GM23338 (cell line): ENCODE data around the gene TMEM53.

Experiments used
- CREB1 ChIP-seq: fragments of 250-450 bp; sonication (Bioruptor Pico); IDR thresholded peaks from 2 replicates; pipeline ENCODE4 v1.5.0; 2020; ENCODE audit warnings: low read depth, mild to moderate bottlenecking, moderate library complexity
- CTCF ChIP-seq, 2 experiments: fragments of 200-600 bp in 1 of 2; sonication (generic) in 1 of 2; conservative IDR thresholded peaks; 2 replicates each; pipeline versions ENCODE4 v1.5.1 to v1.6.1; 2016 to 2017; ENCODE audit warnings: antibody characterized with exemption in 2 of 2, low read depth in 2 of 2, mild to moderate bottlenecking in 2 of 2, moderate library complexity in 1 of 2
- ETS1 ChIP-seq: IDR thresholded peaks from 2 replicates; pipeline ENCODE4 v1.6.1; 2016; ENCODE audit warnings: antibody characterized with exemption
- EZH2 ChIP-seq: fragments of 200-600 bp; sonication (generic); IDR thresholded peaks from one replicate; pipeline ENCODE4 v1.8.0; 2017; ENCODE audit warnings: antibody characterized with exemption, mild to moderate bottlenecking, low read depth; ENCODE audit not compliant: unreplicated experiment
- EZH2phosphoT487 ChIP-seq: fragments of 200-600 bp; sonication (generic); IDR thresholded peaks from one replicate; pipeline ENCODE4 v1.8.1; 2018; ENCODE audit warnings: antibody characterized with exemption; ENCODE audit not compliant: unreplicated experiment
- JUNB ChIP-seq: IDR thresholded peaks from one replicate; pipeline ENCODE4 v1.6.1; 2016; ENCODE audit warnings: antibody characterized with exemption; ENCODE audit not compliant: unreplicated experiment
- NANOG ChIP-seq: IDR thresholded peaks from 2 replicates; pipeline ENCODE4 v1.6.1; 2016; ENCODE audit warnings: antibody characterized with exemption, borderline replicate concordance
- POLR2AphosphoS5 ChIP-seq: IDR thresholded peaks from 2 replicates; pipeline ENCODE4 v1.6.1; 2016; ENCODE audit warnings: antibody characterized with exemption, low read depth
- REST ChIP-seq: IDR thresholded peaks from one replicate; pipeline ENCODE4 v1.6.1; 2018; ENCODE audit warnings: antibody characterized with exemption; ENCODE audit not compliant: unreplicated experiment
- STAT1 ChIP-seq: IDR thresholded peaks from one replicate; pipeline ENCODE4 v1.6.1; 2016; ENCODE audit warnings: antibody characterized with exemption; ENCODE audit not compliant: unreplicated experiment
- ZNF114 ChIP-seq: fragments of 250-450 bp; sonication (Bioruptor Pico); IDR thresholded peaks from 2 replicates; pipeline ENCODE4 v1.5.0; 2020; ENCODE audit warnings: mild to moderate bottlenecking, moderate library complexity
- ZNF331 ChIP-seq: fragments of 250-450 bp; sonication (Bioruptor Pico); IDR thresholded peaks from 2 replicates; pipeline ENCODE4 v1.5.0; 2020; ENCODE audit warnings: low read depth, mild to moderate bottlenecking, moderate library complexity
- ZNF462 ChIP-seq: fragments of 250-450 bp; sonication (Bioruptor Pico); IDR thresholded peaks from 2 replicates; pipeline ENCODE4 v1.5.0; 2020; ENCODE audit warnings: mild to moderate bottlenecking, moderate library complexity

- no peak for TF ChIP-seq CTCF (conservative IDR thresholded peaks at IDR 0.05; ENCODE audit: low read depth in 2 of 2)
- TF ChIP-seq EZH2: no peak
- TF ChIP-seq JUNB: no peak
- TF ChIP-seq ZNF331: no peak
- TF ChIP-seq CREB1: no peak
- no peak for TF ChIP-seq EZH2phosphoT487
- no peak for TF ChIP-seq STAT1
- TF ChIP-seq REST: no peak
- TF ChIP-seq POLR2AphosphoS5: no peak
- no peak for TF ChIP-seq ETS1
- TF ChIP-seq ZNF114 (CRISPR knock-in tag): no peak
- TF ChIP-seq ZNF462 (CRISPR knock-in tag): no peak
- no peak for TF ChIP-seq NANOG
These were observed 31.7 kb upstream of the TMEM53 start for GRCh38 chr1:44705938-44706337.
